HEK293 (cell line): Measurements from ENCODE around the gene NDST1.
A peak's percentile ranks its signal among the peaks of the same experiment; 100 is the strongest.

Experiments used
- CTCF ChIA-PET: fragments of 350-600 bp; formaldehyde crosslinking; extraction: SDS; loops from one replicate; lab custom pipeline; 2021; ENCODE audit warnings: antibody characterized with exemption; lab: Yijun Ruan, JAX
- POLR2A ChIA-PET: fragments of 300-600 bp; formaldehyde crosslinking; extraction: SDS; loops from one replicate; lab custom pipeline; 2020; ENCODE audit warnings: antibody characterized with exemption, inconsistent platforms; lab: Yijun Ruan, JAX
- H3K27ac ChIP-seq: fragments of 200-500 bp; sonication (Bioruptor generic); 2 replicates; pipeline ENCODE4 v1.5.1; 2014; ENCODE audit warnings: low read depth, low read length, control low read depth, inconsistent platforms; ENCODE audit errors: extremely low read depth
- H3K36me3 ChIP-seq, 2 experiments: fragments of 200-500 bp in 1 of 2; sonication (Bioruptor generic) in 1 of 2; 1 replicate in 1 of 2; 2 replicates in 1 of 2; pipeline ENCODE4 v1.5.1; 2014 to 2017; ENCODE audit warnings: inconsistent platforms in 2 of 2, low read length in 2 of 2; ENCODE audit not compliant: control insufficient read depth in 2 of 2, insufficient read depth in 1 of 2
- H3K4me1 ChIP-seq: fragments of 200-500 bp; sonication (Bioruptor generic); 2 replicates; pipeline ENCODE4 v1.5.1; 2014; ENCODE audit warnings: mild to moderate bottlenecking, low read length, inconsistent platforms; ENCODE audit not compliant: control insufficient read depth, insufficient read depth
- H3K4me3 ChIP-seq: 2 replicates; pipeline ENCODE4 v1.5.1; 2011; ENCODE audit warnings: low read depth, mild to moderate bottlenecking, control low read depth, low read length, moderate library complexity
- H3K9me3 ChIP-seq: fragments of 200-500 bp; sonication (Bioruptor generic); 2 replicates; pipeline ENCODE4 v1.5.1; 2014; ENCODE audit warnings: low read depth, low read length, inconsistent platforms; ENCODE audit not compliant: control insufficient read depth, insufficient read depth
- SALL2 ChIP-seq: fragments of 450-650 bp; formaldehyde crosslinking; IDR thresholded peaks from 2 replicates; pipeline ENCODE4 v1.5.0; 2017; ENCODE audit warnings: missing biosample characterization, mild to moderate bottlenecking, missing genetic modification characterization, borderline replicate concordance
- ZFHX2 ChIP-seq: fragments of 450-650 bp; formaldehyde crosslinking; conservative IDR thresholded peaks from 2 replicates; pipeline ENCODE4 v1.5.1; 2016; ENCODE audit warnings: missing biosample characterization, missing genetic modification characterization
- ZFP69B ChIP-seq: fragments of 450-650 bp; formaldehyde crosslinking; IDR thresholded peaks from 2 replicates; pipeline ENCODE4 v1.5.1; 2016; ENCODE audit warnings: missing biosample characterization, missing genetic modification characterization
- ZNF157 ChIP-seq: fragments of 450-650 bp; formaldehyde crosslinking; IDR thresholded peaks from 2 replicates; pipeline ENCODE4 v1.5.1; 2016; ENCODE audit warnings: missing biosample characterization, missing genetic modification characterization
- ZNF184 ChIP-seq: fragments of 450-650 bp; IDR thresholded peaks from 2 replicates; pipeline ENCODE4 v1.5.1; 2018; ENCODE audit warnings: missing biosample characterization, mild to moderate bottlenecking, missing genetic modification characterization
- ZNF24 ChIP-seq: fragments of 450-650 bp; formaldehyde crosslinking; IDR thresholded peaks from 2 replicates; pipeline ENCODE4 v1.5.1; 2016; ENCODE audit warnings: missing biosample characterization, missing genetic modification characterization
- ZNF266 ChIP-seq: fragments of 450-650 bp; formaldehyde crosslinking; IDR thresholded peaks from 2 replicates; pipeline ENCODE4 v1.5.1; 2016; ENCODE audit warnings: missing biosample characterization, missing genetic modification characterization, low read depth
- ZNF311 ChIP-seq: fragments of 450-650 bp; formaldehyde crosslinking; IDR thresholded peaks from 2 replicates; pipeline ENCODE4 v1.5.1; 2017; ENCODE audit warnings: missing biosample characterization, missing genetic modification characterization, borderline replicate concordance
- ZNF423 ChIP-seq: fragments of 450-650 bp; formaldehyde crosslinking; IDR thresholded peaks from 2 replicates; pipeline ENCODE4 v1.5.1; 2016; ENCODE audit warnings: missing biosample characterization, missing genetic modification characterization
- ZNF473 ChIP-seq: fragments of 450-650 bp; formaldehyde crosslinking; IDR thresholded peaks from 2 replicates; pipeline ENCODE4 v1.5.1; 2017; ENCODE audit warnings: missing biosample characterization, missing genetic modification characterization
- ZNF521 ChIP-seq: fragments of 450-650 bp; formaldehyde crosslinking; IDR thresholded peaks from 2 replicates; pipeline ENCODE4 v1.5.1; 2017; ENCODE audit warnings: missing biosample characterization, mild to moderate bottlenecking, missing genetic modification characterization
- ZNF529 ChIP-seq: fragments of 450-650 bp; formaldehyde crosslinking; IDR thresholded peaks from 2 replicates; pipeline ENCODE4 v1.5.1; 2017; ENCODE audit warnings: missing genetic modification characterization, missing biosample characterization; ENCODE audit not compliant: insufficient replicate concordance
- ZNF658 ChIP-seq: fragments of 450-650 bp; formaldehyde crosslinking; IDR thresholded peaks from 2 replicates; pipeline ENCODE4; 2016; ENCODE audit warnings: missing biosample characterization, missing genetic modification characterization
- ZNF664 ChIP-seq: fragments of 450-650 bp; formaldehyde crosslinking; IDR thresholded peaks from 2 replicates; pipeline ENCODE4 v1.5.1; 2016; ENCODE audit warnings: missing biosample characterization, missing genetic modification characterization
- ZNF776 ChIP-seq: fragments of 450-650 bp; formaldehyde crosslinking; IDR thresholded peaks from 2 replicates; pipeline ENCODE4 v1.5.0; 2017; ENCODE audit warnings: missing biosample characterization, missing genetic modification characterization, borderline replicate concordance
- TF ChIP-seq, protein P1 (sequence below): fragments of 450-650 bp; formaldehyde crosslinking; IDR thresholded peaks from 2 replicates; pipeline ENCODE4 v1.5.1; 2016; ENCODE audit warnings: missing biosample characterization, missing genetic modification characterization
- TF ChIP-seq, protein P2 (sequence below): fragments of 450-650 bp; formaldehyde crosslinking; IDR thresholded peaks from 2 replicates; pipeline ENCODE4 v1.5.1; 2016; ENCODE audit warnings: missing biosample characterization, missing genetic modification characterization
- TF ChIP-seq, protein P3 (sequence below): fragments of 450-650 bp; formaldehyde crosslinking; IDR thresholded peaks from 2 replicates; pipeline ENCODE4 v1.5.1; 2016; ENCODE audit warnings: missing biosample characterization, missing genetic modification characterization
- TF ChIP-seq, protein P4 (sequence below): fragments of 450-650 bp; formaldehyde crosslinking; IDR thresholded peaks from 2 replicates; pipeline ENCODE4 v1.5.1; 2017; ENCODE audit warnings: missing biosample characterization, missing genetic modification characterization
- TF ChIP-seq, protein P5 (sequence below): fragments of 450-650 bp; IDR thresholded peaks from 2 replicates; pipeline ENCODE4 v1.5.1; 2018; ENCODE audit warnings: missing biosample characterization, missing genetic modification characterization
- TF ChIP-seq, protein P6 (sequence below): fragments of 450-650 bp; formaldehyde crosslinking; IDR thresholded peaks from 2 replicates; pipeline ENCODE4 v1.5.1; 2016; ENCODE audit warnings: missing biosample characterization, missing genetic modification characterization

The NDST1 gene

DNA sequence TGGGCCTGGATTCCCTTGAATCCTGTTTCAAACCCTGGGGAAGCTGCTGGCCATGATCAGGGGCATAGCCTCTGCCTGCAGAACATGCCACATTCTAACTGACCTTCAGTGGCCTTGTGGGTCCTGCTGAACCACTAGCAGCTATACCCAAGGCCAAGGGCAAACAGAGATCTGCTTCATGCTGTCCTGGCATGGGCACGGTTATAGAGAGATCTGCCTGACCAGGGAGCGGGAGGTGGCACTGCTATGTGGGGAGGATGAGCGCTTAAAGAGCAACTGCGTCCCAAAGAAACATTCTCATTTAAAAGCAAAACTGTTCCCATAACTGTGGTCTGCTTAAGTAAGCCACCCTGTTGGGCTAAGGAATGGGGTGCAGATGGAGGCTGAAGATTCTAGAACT, 96.1 kb downstream of the NDST1 start:
- CTCF ChIA-PET, result interaction anchor here (0.7 to 1.8 kb wide), 4 partner anchors 8 to 31 kb away, joined by 3 to 5 read pairs (median 4); no protein-coding TSS in a partner anchor
- Histone ChIP-seq H3K27ac (no peak overlapping the region), H3K4me3 (no peak overlapping the region), H3K9me3 (no peaks in the 10 kb centered on the region), H3K36me3 (no peaks in the 10 kb centered on the region), H3K4me1 (no peaks in the 10 kb centered on the region; the same call in 1 of the 2 replicates)
- TF ChIP-seq ZFHX2 (tag by site-specific recombination), result no peak
- POLR2A ChIA-PET, result interaction anchor here (0.7 kb wide), 1 partner anchor 53 kb away, joined by 3 read pairs; no protein-coding TSS in a partner anchor

DNA sequence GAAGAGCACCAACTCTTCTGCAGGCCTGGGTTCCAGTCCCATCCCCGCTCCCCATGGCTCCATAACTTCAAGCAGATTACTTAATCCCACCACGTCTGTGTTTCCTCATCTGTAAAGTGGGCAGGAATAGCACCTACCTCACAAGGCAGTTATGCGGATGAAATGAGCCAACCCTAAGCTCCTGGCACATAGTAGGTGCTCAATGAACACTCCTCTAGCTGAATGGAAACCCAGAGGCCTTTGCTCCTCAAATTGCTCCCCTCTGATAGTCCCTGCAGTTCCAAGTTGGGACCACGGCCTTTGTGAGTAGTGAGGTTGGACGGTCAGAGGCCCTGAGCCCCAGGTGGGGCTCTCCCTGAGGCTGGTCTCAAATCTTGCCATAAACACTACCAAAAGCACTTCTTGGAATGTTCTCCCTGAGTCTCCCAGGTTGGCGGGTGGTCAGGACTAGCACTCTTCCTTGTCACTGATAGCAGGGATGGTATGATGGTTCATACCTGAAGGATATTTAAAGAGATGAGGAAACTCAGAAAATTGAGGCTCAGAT, 97.0 kb downstream of the NDST1 start:
- Histone ChIP-seq H3K36me3 (no peaks in the 10 kb centered on the region), H3K27ac (no peak overlapping the region), H3K9me3 (no peaks in the 10 kb centered on the region), H3K4me1 (no peaks in the 10 kb centered on the region; the same call in 1 of the 2 replicates), H3K4me3 (no peak overlapping the region)
- ChIA-PET POLR2A (no interaction called here), CTCF (interaction anchor here (1.0 to 1.8 kb wide), 2 partner anchors 9 to 41 kb away, joined by 3 to 4 read pairs; no protein-coding TSS in a partner anchor)
- 0 out of 2 replicates have a peak, but pooled peaks have one; percentile 52 for TF ChIP-seq ZNF664
- TF ChIP-seq, protein P1, sequence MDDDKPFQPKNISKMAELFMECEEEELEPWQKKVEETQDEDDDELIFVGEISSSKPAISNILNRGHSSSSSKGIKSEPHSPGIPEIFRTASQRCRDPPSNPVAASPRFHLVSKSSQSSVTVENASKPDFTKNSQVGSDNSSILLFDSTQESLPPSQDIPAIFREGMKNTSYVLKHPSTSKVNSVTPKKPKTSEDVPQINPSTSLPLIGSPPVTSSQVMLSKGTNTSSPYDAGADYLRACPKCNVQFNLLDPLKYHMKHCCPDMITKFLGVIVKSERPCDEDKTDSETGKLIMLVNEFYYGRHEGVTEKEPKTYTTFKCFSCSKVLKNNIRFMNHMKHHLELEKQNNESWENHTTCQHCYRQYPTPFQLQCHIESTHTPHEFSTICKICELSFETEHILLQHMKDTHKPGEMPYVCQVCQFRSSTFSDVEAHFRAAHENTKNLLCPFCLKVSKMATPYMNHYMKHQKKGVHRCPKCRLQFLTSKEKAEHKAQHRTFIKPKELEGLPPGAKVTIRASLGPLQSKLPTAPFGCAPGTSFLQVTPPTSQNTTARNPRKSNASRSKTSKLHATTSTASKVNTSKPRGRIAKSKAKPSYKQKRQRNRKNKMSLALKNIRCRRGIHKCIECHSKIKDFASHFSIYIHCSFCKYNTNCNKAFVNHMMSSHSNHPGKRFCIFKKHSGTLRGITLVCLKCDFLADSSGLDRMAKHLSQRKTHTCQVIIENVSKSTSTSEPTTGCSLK (tag by site-specific recombination), result no peak
- TF ChIP-seq, protein P2, sequence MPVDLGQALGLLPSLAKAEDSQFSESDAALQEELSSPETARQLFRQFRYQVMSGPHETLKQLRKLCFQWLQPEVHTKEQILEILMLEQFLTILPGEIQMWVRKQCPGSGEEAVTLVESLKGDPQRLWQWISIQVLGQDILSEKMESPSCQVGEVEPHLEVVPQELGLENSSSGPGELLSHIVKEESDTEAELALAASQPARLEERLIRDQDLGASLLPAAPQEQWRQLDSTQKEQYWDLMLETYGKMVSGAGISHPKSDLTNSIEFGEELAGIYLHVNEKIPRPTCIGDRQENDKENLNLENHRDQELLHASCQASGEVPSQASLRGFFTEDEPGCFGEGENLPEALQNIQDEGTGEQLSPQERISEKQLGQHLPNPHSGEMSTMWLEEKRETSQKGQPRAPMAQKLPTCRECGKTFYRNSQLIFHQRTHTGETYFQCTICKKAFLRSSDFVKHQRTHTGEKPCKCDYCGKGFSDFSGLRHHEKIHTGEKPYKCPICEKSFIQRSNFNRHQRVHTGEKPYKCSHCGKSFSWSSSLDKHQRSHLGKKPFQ (tag by site-specific recombination), result no peak
- no peak for TF ChIP-seq ZNF184 (tag by site-specific recombination)
- no peak for TF ChIP-seq SALL2 (tag by site-specific recombination)

DNA sequence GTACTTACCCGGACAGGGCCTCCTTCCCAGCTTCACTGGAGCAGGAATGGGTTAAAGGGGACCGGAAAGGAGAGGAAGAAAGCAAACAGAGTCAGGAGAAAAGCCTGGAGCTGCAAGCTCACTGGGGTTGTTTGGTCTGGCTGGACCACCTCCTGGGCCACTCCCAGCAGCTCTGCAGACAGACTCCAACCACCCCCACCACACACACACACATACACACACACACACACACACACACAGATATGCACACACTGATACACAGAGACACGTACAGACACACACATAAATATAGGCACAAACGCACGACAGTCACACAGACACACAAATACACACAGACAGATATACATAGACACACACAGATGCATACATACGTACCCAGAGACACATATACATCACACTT, 97.6 kb downstream of the NDST1 start:
- no peaks in the 10 kb centered on the region for H3K9me3 ChIP-seq
- no peaks in the 10 kb centered on the region for H3K36me3 ChIP-seq
- ChIA-PET POLR2A (no interaction called here), CTCF (interaction anchor here (1.0 to 1.8 kb wide), 3 partner anchors 9 to 45 kb away, joined by 3 to 4 read pairs (median 3); no protein-coding TSS in a partner anchor)
- H3K4me3 ChIP-seq, result no peak overlapping the region
- H3K27ac ChIP-seq, result no peak overlapping the region
- H3K4me1 ChIP-seq, result no peaks in the 10 kb centered on the region
- TF ChIP-seq ZNF157 (tag by site-specific recombination) (no peak), ZNF529 (tag by site-specific recombination) (no peak), ZNF266 (tag by site-specific recombination) (no peak), ZNF24 (no peak), ZNF423 (0 out of 2 replicates have a peak, but pooled peaks have one; percentile 23), ZNF658 (tag by site-specific recombination) (no peak), ZNF521 (peak; percentile 38; the same call in 1 of the 2 replicates), ZNF311 (tag by site-specific recombination) (no peak), ZNF473 (peak; percentile 83; the same call in 1 of the 2 replicates), ZNF776 (tag by site-specific recombination) (0 out of 2 replicates have a peak, but pooled peaks have one; percentile 14), ZFP69B (tag by site-specific recombination) (no peak)
- TF ChIP-seq, protein P3, sequence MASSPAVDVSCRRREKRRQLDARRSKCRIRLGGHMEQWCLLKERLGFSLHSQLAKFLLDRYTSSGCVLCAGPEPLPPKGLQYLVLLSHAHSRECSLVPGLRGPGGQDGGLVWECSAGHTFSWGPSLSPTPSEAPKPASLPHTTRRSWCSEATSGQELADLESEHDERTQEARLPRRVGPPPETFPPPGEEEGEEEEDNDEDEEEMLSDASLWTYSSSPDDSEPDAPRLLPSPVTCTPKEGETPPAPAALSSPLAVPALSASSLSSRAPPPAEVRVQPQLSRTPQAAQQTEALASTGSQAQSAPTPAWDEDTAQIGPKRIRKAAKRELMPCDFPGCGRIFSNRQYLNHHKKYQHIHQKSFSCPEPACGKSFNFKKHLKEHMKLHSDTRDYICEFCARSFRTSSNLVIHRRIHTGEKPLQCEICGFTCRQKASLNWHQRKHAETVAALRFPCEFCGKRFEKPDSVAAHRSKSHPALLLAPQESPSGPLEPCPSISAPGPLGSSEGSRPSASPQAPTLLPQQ (tag by site-specific recombination), result no peak
- TF ChIP-seq, protein P4, sequence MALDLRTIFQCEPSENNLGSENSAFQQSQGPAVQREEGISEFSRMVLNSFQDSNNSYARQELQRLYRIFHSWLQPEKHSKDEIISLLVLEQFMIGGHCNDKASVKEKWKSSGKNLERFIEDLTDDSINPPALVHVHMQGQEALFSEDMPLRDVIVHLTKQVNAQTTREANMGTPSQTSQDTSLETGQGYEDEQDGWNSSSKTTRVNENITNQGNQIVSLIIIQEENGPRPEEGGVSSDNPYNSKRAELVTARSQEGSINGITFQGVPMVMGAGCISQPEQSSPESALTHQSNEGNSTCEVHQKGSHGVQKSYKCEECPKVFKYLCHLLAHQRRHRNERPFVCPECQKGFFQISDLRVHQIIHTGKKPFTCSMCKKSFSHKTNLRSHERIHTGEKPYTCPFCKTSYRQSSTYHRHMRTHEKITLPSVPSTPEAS, result peak; percentile 99
- TF ChIP-seq, protein P5, sequence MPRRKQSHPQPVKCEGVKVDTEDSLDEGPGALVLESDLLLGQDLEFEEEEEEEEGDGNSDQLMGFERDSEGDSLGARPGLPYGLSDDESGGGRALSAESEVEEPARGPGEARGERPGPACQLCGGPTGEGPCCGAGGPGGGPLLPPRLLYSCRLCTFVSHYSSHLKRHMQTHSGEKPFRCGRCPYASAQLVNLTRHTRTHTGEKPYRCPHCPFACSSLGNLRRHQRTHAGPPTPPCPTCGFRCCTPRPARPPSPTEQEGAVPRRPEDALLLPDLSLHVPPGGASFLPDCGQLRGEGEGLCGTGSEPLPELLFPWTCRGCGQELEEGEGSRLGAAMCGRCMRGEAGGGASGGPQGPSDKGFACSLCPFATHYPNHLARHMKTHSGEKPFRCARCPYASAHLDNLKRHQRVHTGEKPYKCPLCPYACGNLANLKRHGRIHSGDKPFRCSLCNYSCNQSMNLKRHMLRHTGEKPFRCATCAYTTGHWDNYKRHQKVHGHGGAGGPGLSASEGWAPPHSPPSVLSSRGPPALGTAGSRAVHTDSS (tag by site-specific recombination), result no peak
- TF ChIP-seq, protein P6, sequence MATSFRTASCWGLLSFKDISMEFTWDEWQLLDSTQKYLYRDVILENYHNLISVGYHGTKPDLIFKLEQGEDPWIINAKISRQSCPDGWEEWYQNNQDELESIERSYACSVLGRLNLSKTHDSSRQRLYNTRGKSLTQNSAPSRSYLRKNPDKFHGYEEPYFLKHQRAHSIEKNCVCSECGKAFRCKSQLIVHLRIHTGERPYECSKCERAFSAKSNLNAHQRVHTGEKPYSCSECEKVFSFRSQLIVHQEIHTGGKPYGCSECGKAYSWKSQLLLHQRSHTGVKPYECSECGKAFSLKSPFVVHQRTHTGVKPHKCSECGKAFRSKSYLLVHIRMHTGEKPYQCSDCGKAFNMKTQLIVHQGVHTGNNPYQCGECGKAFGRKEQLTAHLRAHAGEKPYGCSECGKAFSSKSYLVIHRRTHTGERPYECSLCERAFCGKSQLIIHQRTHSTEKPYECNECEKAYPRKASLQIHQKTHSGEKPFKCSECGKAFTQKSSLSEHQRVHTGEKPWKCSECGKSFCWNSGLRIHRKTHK (tag by site-specific recombination), result no peak
